HCT116 (cell line): Measurements from ENCODE around the gene HMGA1.

Experiments
- CTCF ChIP-seq, 3 experiments: fragments of 200-600 bp in 1 of 3; sonication (generic) in 1 of 3; IDR thresholded peaks in 2 of 3; conservative IDR thresholded peaks in 1 of 3; 2 replicates each; pipeline ENCODE4 v1.5.1; 2012 to 2017; ENCODE audit warnings: low read depth in 2 of 3, low read length in 2 of 3, antibody characterized with exemption in 1 of 3, borderline replicate concordance in 1 of 3, control low read depth in 1 of 3, mild to moderate bottlenecking in 1 of 3, mixed read lengths in 1 of 3, mixed run types in 1 of 3, moderate library complexity in 1 of 3; ENCODE audit not compliant: insufficient read depth in 1 of 3
- EGR1 ChIP-seq: IDR thresholded peaks from 2 replicates; pipeline ENCODE4 v1.6.1; 2012; ENCODE audit warnings: low read depth
- ELF1 ChIP-seq: IDR thresholded peaks from 2 replicates; pipeline ENCODE4 v1.6.1; 2012; ENCODE audit warnings: low read depth, borderline replicate concordance
- EZH2 ChIP-seq: fragments of 200-600 bp; sonication (generic); IDR thresholded peaks from 2 replicates; pipeline ENCODE4 v1.6.1; 2017; ENCODE audit warnings: antibody characterized with exemption, mixed run types
- EZH2phosphoT487 ChIP-seq: fragments of 200-600 bp; IDR thresholded peaks from 2 replicates; pipeline ENCODE4 v1.6.1; 2018; ENCODE audit warnings: antibody characterized with exemption, borderline replicate concordance
- JUND ChIP-seq: IDR thresholded peaks from 2 replicates; pipeline ENCODE4 v1.6.1; 2012
- RAD21 ChIP-seq: IDR thresholded peaks from 2 replicates; pipeline ENCODE4 v1.6.1; 2012; ENCODE audit warnings: low read depth, mild to moderate bottlenecking
- REST ChIP-seq: IDR thresholded peaks from 2 replicates; pipeline ENCODE4 v1.6.1; 2012; ENCODE audit warnings: low read depth
- ZNF274 ChIP-seq: fragments of 200-500 bp; sonication (Bioruptor generic); IDR thresholded peaks from 2 replicates; pipeline ENCODE4 v1.6.1; 2014; ENCODE audit warnings: mild to moderate bottlenecking, low read depth, low read length, inconsistent platforms

- no peak for TF ChIP-seq EZH2phosphoT487
- no peak for TF ChIP-seq ELF1
- TF ChIP-seq CTCF (IDR thresholded peaks at IDR 0.05 in 2 of 3, conservative IDR thresholded peaks at IDR 0.05 in 1 of 3; ENCODE audit: borderline replicate concordance in 1 of 3, insufficient read depth in 1 of 3, low read depth in 2 of 3, low read length in 2 of 3) = no peak
- no peak for TF ChIP-seq EGR1
- TF ChIP-seq EZH2 = no peak
- TF ChIP-seq ZNF274 = no peak
- no peak for TF ChIP-seq JUND
- TF ChIP-seq REST = no peak
- TF ChIP-seq RAD21 = no peak
Observed at GRCh38 chr6:34223381-34223955, 13.2 kb upstream of the HMGA1 start.
